Measurements from ENCODE around the gene MARK4.

The MARK4 gene

DNA sequence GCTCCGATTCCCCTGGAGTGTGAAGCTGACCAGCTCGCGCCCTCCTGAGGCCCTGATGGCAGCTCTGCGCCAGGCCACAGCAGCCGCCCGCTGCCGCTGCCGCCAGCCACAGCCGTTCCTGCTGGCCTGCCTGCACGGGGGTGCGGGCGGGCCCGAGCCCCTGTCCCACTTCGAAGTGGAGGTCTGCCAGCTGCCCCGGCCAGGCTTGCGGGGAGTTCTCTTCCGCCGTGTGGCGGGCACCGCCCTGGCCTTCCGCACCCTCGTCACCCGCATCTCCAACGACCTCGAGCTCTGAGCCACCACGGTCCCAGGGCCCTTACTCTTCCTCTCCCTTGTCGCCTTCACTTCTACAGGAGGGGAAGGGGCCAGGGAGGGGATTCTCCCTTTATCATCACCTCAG lies 51.3 kb downstream of the MARK4 start:
- TF ChIP-seq ZFX (IDR thresholded peaks at IDR 0.05) = no peak
- TF ChIP-seq, protein P1, sequence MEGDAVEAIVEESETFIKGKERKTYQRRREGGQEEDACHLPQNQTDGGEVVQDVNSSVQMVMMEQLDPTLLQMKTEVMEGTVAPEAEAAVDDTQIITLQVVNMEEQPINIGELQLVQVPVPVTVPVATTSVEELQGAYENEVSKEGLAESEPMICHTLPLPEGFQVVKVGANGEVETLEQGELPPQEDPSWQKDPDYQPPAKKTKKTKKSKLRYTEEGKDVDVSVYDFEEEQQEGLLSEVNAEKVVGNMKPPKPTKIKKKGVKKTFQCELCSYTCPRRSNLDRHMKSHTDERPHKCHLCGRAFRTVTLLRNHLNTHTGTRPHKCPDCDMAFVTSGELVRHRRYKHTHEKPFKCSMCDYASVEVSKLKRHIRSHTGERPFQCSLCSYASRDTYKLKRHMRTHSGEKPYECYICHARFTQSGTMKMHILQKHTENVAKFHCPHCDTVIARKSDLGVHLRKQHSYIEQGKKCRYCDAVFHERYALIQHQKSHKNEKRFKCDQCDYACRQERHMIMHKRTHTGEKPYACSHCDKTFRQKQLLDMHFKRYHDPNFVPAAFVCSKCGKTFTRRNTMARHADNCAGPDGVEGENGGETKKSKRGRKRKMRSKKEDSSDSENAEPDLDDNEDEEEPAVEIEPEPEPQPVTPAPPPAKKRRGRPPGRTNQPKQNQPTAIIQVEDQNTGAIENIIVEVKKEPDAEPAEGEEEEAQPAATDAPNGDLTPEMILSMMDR (conservative IDR thresholded peaks at IDR 0.05) = no peak
- no peak overlapping the region for H3K27ac ChIP-seq

- no peak overlapping the region for H3K27ac ChIP-seq
- no peak for TF ChIP-seq ZFX (IDR thresholded peaks at IDR 0.05)
These were observed 52.4 kb downstream of the MARK4 start for GRCh38 chr19:45303269-45304060.

DNA sequence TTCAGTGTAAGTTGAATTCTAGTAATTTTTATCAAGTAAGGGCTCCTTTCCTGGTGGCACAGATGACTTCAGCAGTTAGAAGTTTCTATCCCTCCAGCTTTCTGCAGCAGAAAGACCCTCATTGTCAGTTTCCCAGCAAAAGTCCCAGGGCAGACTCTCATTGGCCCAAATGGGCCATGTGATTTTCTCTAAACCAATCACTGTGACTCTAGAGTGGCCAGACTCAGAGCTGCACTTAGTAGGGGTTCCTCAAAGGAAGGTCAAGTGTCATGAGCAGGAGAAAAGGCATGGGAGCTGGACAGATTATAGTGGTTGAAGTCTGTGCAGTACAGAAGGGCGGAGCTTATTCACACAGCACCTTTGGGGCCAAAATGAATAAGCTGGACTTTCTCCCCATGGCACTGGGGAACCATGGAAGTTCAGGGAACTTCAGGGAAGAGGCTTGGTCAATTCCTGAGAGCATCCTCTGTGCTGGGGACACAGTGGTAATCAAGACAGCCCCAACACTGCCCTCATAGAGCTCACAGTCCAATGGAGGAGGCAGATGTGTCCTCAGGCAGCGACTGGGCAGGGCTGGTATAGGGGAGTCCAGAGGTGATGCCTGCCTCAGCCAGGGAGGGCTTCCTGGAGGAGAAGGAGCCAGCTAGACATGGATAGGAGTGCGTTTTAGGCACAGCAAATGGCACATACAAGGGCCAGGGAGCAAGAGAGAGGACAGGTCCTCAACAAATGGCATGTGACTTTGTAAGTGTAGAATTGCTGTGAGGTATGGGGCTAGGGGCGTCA lies 53.3 kb downstream of the MARK4 start:
- H3K27ac ChIP-seq = no peak overlapping the region
- TF ChIP-seq, protein P1 (conservative IDR thresholded peaks at IDR 0.05) = no peak
- no peak for TF ChIP-seq ZFX (IDR thresholded peaks at IDR 0.05)

GRCh38 chr19:45305007-45305406 lies 53.9 kb downstream of the MARK4 start:
- TF ChIP-seq, protein P1 (conservative IDR thresholded peaks at IDR 0.05) = no peak
- no peak for TF ChIP-seq ZFX (IDR thresholded peaks at IDR 0.05)
- H3K27ac ChIP-seq = no peak overlapping the region

GRCh38 chr19:45305421-45305820 lies 54.4 kb downstream of the MARK4 start:
- TF ChIP-seq, protein P1 (conservative IDR thresholded peaks at IDR 0.05) = no peak
- TF ChIP-seq ZFX (IDR thresholded peaks at IDR 0.05) = no peak
- no peak overlapping the region for H3K27ac ChIP-seq

DNA sequence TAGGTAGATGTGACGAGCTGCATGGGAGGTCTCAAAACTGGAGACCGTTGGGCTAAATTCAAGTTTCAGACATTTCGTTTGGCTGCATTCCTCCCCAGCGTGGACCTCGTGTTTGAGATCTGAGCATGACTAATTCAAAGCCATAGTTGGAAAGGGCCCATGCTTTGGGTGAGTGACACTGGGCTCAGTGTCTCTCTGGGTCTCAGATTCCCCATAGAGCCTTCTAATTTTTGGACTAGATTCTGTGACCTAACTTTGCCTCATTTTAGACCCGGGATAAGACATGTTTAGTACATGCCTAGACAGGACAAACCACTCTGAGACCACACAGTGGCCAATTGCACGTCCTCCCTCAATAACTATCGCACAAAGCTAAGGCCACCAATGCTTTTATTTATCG lies 55.0 kb downstream of the MARK4 start:
- no peak overlapping the region for H3K27ac ChIP-seq
- TF ChIP-seq, protein P1 (conservative IDR thresholded peaks at IDR 0.05) = no peak
- TF ChIP-seq ZFX (IDR thresholded peaks at IDR 0.05) = no peak

- TF ChIP-seq, protein P1 (conservative IDR thresholded peaks at IDR 0.05) = no peak
- no peak for TF ChIP-seq ZFX (IDR thresholded peaks at IDR 0.05)
- H3K27ac ChIP-seq = no peak overlapping the region
These were observed 55.5 kb downstream of the MARK4 start for GRCh38 chr19:45306518-45307027.

Data from C4-2B (cell line).